Measurements from ENCODE around the gene SPATA17.
"Not testable (repeated sequence)": the region's sequence is repeated elsewhere in the genome, so short reads cannot be mapped to it uniquely, and the experiment has no call there.

SPATA17 gene

GRCh38 chr1:217687511-217687910 is 56.4 kb downstream of the SPATA17 start:
- no peak for DNase-seq

- DNase-seq: not testable (repeated sequence)
Observed at GRCh38 chr1:217696140-217696539, 65.0 kb downstream of the SPATA17 start.

- no peak for DNase-seq
Observed at GRCh38 chr1:217703326-217703725, 72.2 kb downstream of the SPATA17 start.

- DNase-seq: no peak
Observed at GRCh38 chr1:217712925-217713597, 81.9 kb downstream of the SPATA17 start.

GRCh38 chr1:217715681-217716080 is 84.5 kb downstream of the SPATA17 start:
- DNase-seq: no peak

- DNase-seq: no peak
Observed at GRCh38 chr1:217717959-217718358, 86.8 kb downstream of the SPATA17 start.

- DNase-seq: no peak
Observed at GRCh38 chr1:217718873-217719272, 87.7 kb downstream of the SPATA17 start.

GRCh38 chr1:217721692-217722091 is 90.5 kb downstream of the SPATA17 start:
- no peak for DNase-seq

GRCh38 chr1:217734973-217735372 is 103.8 kb downstream of the SPATA17 start:
- DNase-seq: no peak

GRCh38 chr1:217747156-217747769 is 116.1 kb downstream of the SPATA17 start:
- peak; percentile 33 for DNase-seq

- DNase-seq: no peak
Observed at GRCh38 chr1:217769768-217770167, 138.6 kb downstream of the SPATA17 start.

GRCh38 chr1:217770918-217771317 is 139.8 kb downstream of the SPATA17 start:
- DNase-seq: no peak

GRCh38 chr1:217776693-217777092 is 145.5 kb downstream of the SPATA17 start:
- no peak for DNase-seq

GRCh38 chr1:217781056-217781455 is 149.9 kb downstream of the SPATA17 start:
- DNase-seq: no peak

- DNase-seq: no peak
Observed at GRCh38 chr1:217791091-217791490, 159.9 kb downstream of the SPATA17 start.

GRCh38 chr1:217805792-217806191 is 174.6 kb downstream of the SPATA17 start:
- no peak for DNase-seq

- DNase-seq: no peak
Observed at GRCh38 chr1:217812175-217812574, 181.0 kb downstream of the SPATA17 start.

- no peak for DNase-seq
Observed at GRCh38 chr1:217813031-217813430, 181.9 kb downstream of the SPATA17 start.

- no peak for DNase-seq
Observed at GRCh38 chr1:217837691-217838090, 206.5 kb downstream of the SPATA17 start.

- no peak for DNase-seq
Observed at GRCh38 chr1:217839161-217839560, 208.0 kb downstream of the SPATA17 start.

GRCh38 chr1:217846733-217847132 is 215.6 kb downstream of the SPATA17 start:
- DNase-seq: no peak

GRCh38 chr1:217847643-217848042 is 216.5 kb downstream of the SPATA17 start:
- no peak for DNase-seq

GRCh38 chr1:217856342-217857034 is 225.3 kb downstream of the SPATA17 start:
- DNase-seq: no peak

- DNase-seq: no peak
Observed at GRCh38 chr1:217857061-217857460, 225.9 kb downstream of the SPATA17 start.

Measured in NCI-H345 (cell line).